ENCODE results near the gene ARAP2. TPM values are rescaled to one million over a fixed set of nuclear protein-coding genes. Genes with fewer than 3 reads are reported as not detected.
A peak's percentile ranks its signal among the peaks of the same experiment; 100 is the strongest.

ARAP2 gene
- total and polyA plus RNA-seq, 7 experiments from 2014 or later: 10.4 to 78.5 (median 43.5) TPM

GRCh38 chr4:36236159-36236558, 8.2 kb downstream of the ARAP2 start:
- H3K4me3 Mint-ChIP-seq: no peak overlapping the region
- ATAC-seq: no peak
- Histone ChIP-seq H3K4me3 (ENCODE audit: low read length) (no peak overlapping the region), H3K36me3 (ENCODE audit: control insufficient read depth in 2 of 3, insufficient read depth in 3 of 3, low read length in 3 of 3) (no peaks in the 10 kb centered on the region), H3K4me1 (ENCODE audit: control insufficient read depth in 2 of 2, insufficient read depth in 2 of 2, low read length in 2 of 2) (peaks cover 2 to 42% of the 10 kb centered on the region in 2 donors), H3K9me3 (ENCODE audit: control insufficient read depth in 2 of 3, low read length in 3 of 3) (no peaks in the 10 kb centered on the region), H3K27ac (ENCODE audit: low read depth, low read length) (no peak overlapping the region), H3K27me3 (ENCODE audit: control insufficient read depth in 2 of 2, insufficient read depth in 2 of 2, low read length in 2 of 2) (no peaks in the 10 kb centered on the region)
- intact Hi-C loops (cut with micrococcal nuclease): no loop called here
- ChIA-PET CTCF (no interaction called here), POLR2A (interaction anchor here (0.7 to 0.8 kb wide), 2 partner anchors 13 to 17 kb away, joined by 3 read pairs; no protein-coding TSS in a partner anchor)
- peaks cover 23 to 78% (median 58%) of the 10 kb centered on the region in 5 donors for H3K36me3 Mint-ChIP-seq
- peak overlapping the region in 3 of 9 donors; percentile 8 to 91 (median 25) for H3K27ac Mint-ChIP-seq
- H3K9me3 Mint-ChIP-seq: peaks cover 5 to 44% (median 14%) of the 10 kb centered on the region in 11 donors
- H3K4me1 Mint-ChIP-seq: peaks cover 40 to 84% (median 67%) of the 10 kb centered on the region in 7 donors
- H3K27me3 Mint-ChIP-seq: no peaks in the 10 kb centered on the region
- no peak for DNase-seq

DNA sequence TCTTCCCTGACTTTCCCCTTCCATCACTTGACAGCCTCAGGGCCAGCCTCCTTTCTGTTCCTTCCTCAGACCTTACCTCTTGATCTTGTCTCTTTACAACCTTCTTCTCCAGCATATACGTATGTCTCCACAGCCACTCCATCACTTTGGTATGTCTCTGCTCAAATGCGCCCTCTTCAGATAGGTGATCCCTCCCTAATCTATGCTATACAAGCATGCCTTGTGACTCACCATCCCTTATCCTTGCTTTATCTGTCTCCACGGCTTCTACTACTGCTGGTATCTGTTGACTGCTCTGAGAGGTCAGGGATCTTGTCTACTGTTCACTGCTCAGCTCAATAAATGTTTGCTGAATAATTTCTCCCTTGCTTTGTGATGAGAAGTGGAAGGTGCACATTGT, 9.0 kb downstream of the ARAP2 start:
- H3K4me1 ChIP-seq (ENCODE audit: control insufficient read depth in 2 of 2, insufficient read depth in 2 of 2, low read length in 2 of 2): peaks cover 0 to 33% of the 10 kb centered on the region in 2 donors
- no peaks in the 10 kb centered on the region for H3K36me3 ChIP-seq (ENCODE audit: control insufficient read depth in 2 of 3, insufficient read depth in 3 of 3, low read length in 3 of 3)
- Mint-ChIP-seq H3K27ac (peak overlapping the region in 1 of 9 donors; percentile 12), H3K4me1 (peaks cover 39 to 84% (median 67%) of the 10 kb centered on the region in 7 donors), H3K27me3 (no peaks in the 10 kb centered on the region), H3K36me3 (peaks cover 23 to 78% (median 58%) of the 10 kb centered on the region in 5 donors), H3K9me3 (peaks cover 5 to 44% (median 14%) of the 10 kb centered on the region in 11 donors), H3K4me3 (no peak overlapping the region)
- H3K27ac ChIP-seq (ENCODE audit: low read depth, low read length): no peak overlapping the region
- no peak for ATAC-seq
- ChIA-PET POLR2A (interaction anchor here (0.7 to 1.3 kb wide), 2 partner anchors 9 to 10 kb away, joined by 3 read pairs; partner anchors contain the start of gene ARAP2), CTCF (interaction anchor here (0.5 kb wide), 1 partner anchor 42 kb away, joined by 3 read pairs; no protein-coding TSS in a partner anchor)
- H3K27me3 ChIP-seq (ENCODE audit: control insufficient read depth in 2 of 2, insufficient read depth in 2 of 2, low read length in 2 of 2): no peaks in the 10 kb centered on the region
- H3K9me3 ChIP-seq (ENCODE audit: control insufficient read depth in 2 of 3, low read length in 3 of 3): no peaks in the 10 kb centered on the region
- intact Hi-C loops (cut with micrococcal nuclease): no loop called here
- DNase-seq: no peak
- no peak overlapping the region for H3K4me3 ChIP-seq (ENCODE audit: low read length)

DNA sequence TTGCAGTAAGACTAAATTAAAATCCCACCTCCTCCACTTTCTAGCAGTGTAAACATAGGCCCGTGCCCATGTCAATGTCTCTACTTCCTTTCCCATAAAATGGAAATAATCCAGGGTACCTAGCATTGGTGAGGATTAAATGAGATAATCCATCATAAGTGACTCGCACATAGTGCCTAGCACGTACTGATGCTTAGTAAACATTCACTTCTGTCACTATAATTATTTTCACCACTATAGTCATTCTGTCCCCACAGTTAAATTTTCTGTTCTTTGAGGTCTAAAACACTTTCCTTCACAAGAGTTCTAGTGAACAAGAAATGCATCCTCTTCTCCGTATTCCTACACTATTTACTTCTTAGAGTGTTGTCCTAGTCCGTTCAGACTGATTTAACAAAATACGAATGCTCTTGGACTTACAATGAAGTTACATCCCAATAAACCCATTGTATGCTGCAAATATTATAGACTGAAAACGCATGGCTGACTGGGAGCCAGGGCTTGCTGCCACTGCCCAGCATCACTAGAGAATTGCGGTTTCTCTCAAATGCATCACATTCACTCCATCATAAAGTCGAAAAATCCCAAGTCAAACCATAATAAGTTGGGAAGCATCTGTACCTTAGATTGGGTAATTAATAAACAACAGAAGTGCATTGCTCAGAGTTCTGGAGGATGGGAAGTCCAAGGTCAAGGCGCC, 10.6 kb downstream of the ARAP2 start:
- peaks cover under 1 to 38% of the 10 kb centered on the region in 2 donors for H3K4me1 ChIP-seq (ENCODE audit: control insufficient read depth in 2 of 2, insufficient read depth in 2 of 2, low read length in 2 of 2)
- ATAC-seq: no peak
- H3K4me1 Mint-ChIP-seq: peaks cover 35 to 86% (median 59%) of the 10 kb centered on the region in 7 donors
- DNase-seq: no peak
- H3K36me3 Mint-ChIP-seq: peaks cover 19 to 71% (median 51%) of the 10 kb centered on the region in 5 donors
- H3K27me3 ChIP-seq (ENCODE audit: control insufficient read depth in 2 of 2, insufficient read depth in 2 of 2, low read length in 2 of 2): no peaks in the 10 kb centered on the region
- H3K27ac ChIP-seq (ENCODE audit: low read depth, low read length): no peak overlapping the region
- H3K9me3 Mint-ChIP-seq: peaks cover 5 to 40% (median 14%) of the 10 kb centered on the region in 11 donors
- no peaks in the 10 kb centered on the region for H3K9me3 ChIP-seq (ENCODE audit: control insufficient read depth in 2 of 3, low read length in 3 of 3)
- H3K27me3 Mint-ChIP-seq: no peaks in the 10 kb centered on the region
- no peak overlapping the region for H3K4me3 Mint-ChIP-seq
- ChIA-PET POLR2A (interaction anchor here (0.6 to 1.5 kb wide), 3 partner anchors 9 to 19 kb away, joined by 3 to 5 read pairs (median 3); no protein-coding TSS in a partner anchor), CTCF (no interaction called here)
- peak overlapping the region in 3 of 9 donors; percentile 1 to 46 (median 40) for H3K27ac Mint-ChIP-seq
- H3K4me3 ChIP-seq (ENCODE audit: low read length): no peak overlapping the region
- H3K36me3 ChIP-seq (ENCODE audit: control insufficient read depth in 2 of 3, insufficient read depth in 3 of 3, low read length in 3 of 3): no peaks in the 10 kb centered on the region
- intact Hi-C loops (cut with micrococcal nuclease): no loop called here

- intact Hi-C loops (cut with micrococcal nuclease): loop anchor here in 1 of 2 donors (1.0 kb wide), 1 partner anchor 11 kb away; no protein-coding TSS in a partner anchor
- peaks cover 2 to 25% (median 7%) of the 10 kb centered on the region in 11 donors for H3K9me3 Mint-ChIP-seq
- POLR2A ChIA-PET: interaction anchor here (0.9 kb wide), 1 partner anchor 134 kb away, joined by 3 read pairs; no protein-coding TSS in a partner anchor
- H3K4me3 Mint-ChIP-seq: peak overlapping the region in 2 of 10 donors; percentile 15 to 21
- H3K27ac Mint-ChIP-seq: peak overlapping the region in 3 of 9 donors; percentile 9 to 30 (median 21)
- H3K4me1 ChIP-seq (ENCODE audit: control insufficient read depth in 2 of 2, insufficient read depth in 2 of 2, low read length in 2 of 2): peaks cover 15 to 36% of the 10 kb centered on the region in 2 donors
- peaks cover 10 to 55% (median 21%) of the 10 kb centered on the region in 5 donors for H3K36me3 Mint-ChIP-seq
- CTCF ChIA-PET: no interaction called here
- H3K9me3 ChIP-seq (ENCODE audit: control insufficient read depth in 2 of 3, low read length in 3 of 3): no peaks in the 10 kb centered on the region
- H3K27ac ChIP-seq (ENCODE audit: low read depth, low read length): no peak overlapping the region
- no peaks in the 10 kb centered on the region for H3K36me3 ChIP-seq (ENCODE audit: control insufficient read depth in 2 of 3, insufficient read depth in 3 of 3, low read length in 3 of 3)
- no peaks in the 10 kb centered on the region for H3K27me3 Mint-ChIP-seq
- peaks cover 37 to 94% (median 81%) of the 10 kb centered on the region in 7 donors for H3K4me1 Mint-ChIP-seq
- no peak for ATAC-seq
- H3K4me3 ChIP-seq (ENCODE audit: low read length): no peak overlapping the region
- DNase-seq: no peak
- no peaks in the 10 kb centered on the region for H3K27me3 ChIP-seq (ENCODE audit: control insufficient read depth in 2 of 2, insufficient read depth in 2 of 2, low read length in 2 of 2)
Observed at GRCh38 chr4:36230534-36230933, 13.8 kb downstream of the ARAP2 start.

- H3K27ac ChIP-seq (ENCODE audit: low read depth, low read length): no peak overlapping the region
- peaks cover 22 to 36% of the 10 kb centered on the region in 2 donors for H3K4me1 ChIP-seq (ENCODE audit: control insufficient read depth in 2 of 2, insufficient read depth in 2 of 2, low read length in 2 of 2)
- ChIA-PET POLR2A (interaction anchor here (1.2 kb wide), 1 partner anchor 16 kb away, joined by 3 read pairs; the partner anchor contains the start of gene ARAP2), CTCF (interaction anchor here (0.7 kb wide), 1 partner anchor 15 kb away, joined by 3 read pairs; no protein-coding TSS in a partner anchor)
- H3K27me3 ChIP-seq (ENCODE audit: control insufficient read depth in 2 of 2, insufficient read depth in 2 of 2, low read length in 2 of 2): no peaks in the 10 kb centered on the region
- peaks cover 29 to 95% (median 76%) of the 10 kb centered on the region in 7 donors for H3K4me1 Mint-ChIP-seq
- H3K4me3 Mint-ChIP-seq: peak overlapping the region in 5 of 10 donors; percentile 4 to 28 (median 14)
- DNase-seq (no peak), ATAC-seq (no peak)
- peak overlapping the region in 4 of 9 donors; percentile 1 to 16 (median 12) for H3K27ac Mint-ChIP-seq
- no peaks in the 10 kb centered on the region for H3K36me3 ChIP-seq (ENCODE audit: control insufficient read depth in 2 of 3, insufficient read depth in 3 of 3, low read length in 3 of 3)
- no peaks in the 10 kb centered on the region for H3K27me3 Mint-ChIP-seq
- intact Hi-C loops (cut with micrococcal nuclease): no loop called here
- peaks cover 0 to 6% (median 0%) of the 10 kb centered on the region in 11 donors for H3K9me3 Mint-ChIP-seq
- H3K36me3 Mint-ChIP-seq: peaks cover 0 to 40% (median 0%) of the 10 kb centered on the region in 5 donors
- no peaks in the 10 kb centered on the region for H3K9me3 ChIP-seq (ENCODE audit: control insufficient read depth in 2 of 3, low read length in 3 of 3)
- H3K4me3 ChIP-seq (ENCODE audit: low read length): no peak overlapping the region
Observed at GRCh38 chr4:36227913-36228312, 16.4 kb downstream of the ARAP2 start.

DNA sequence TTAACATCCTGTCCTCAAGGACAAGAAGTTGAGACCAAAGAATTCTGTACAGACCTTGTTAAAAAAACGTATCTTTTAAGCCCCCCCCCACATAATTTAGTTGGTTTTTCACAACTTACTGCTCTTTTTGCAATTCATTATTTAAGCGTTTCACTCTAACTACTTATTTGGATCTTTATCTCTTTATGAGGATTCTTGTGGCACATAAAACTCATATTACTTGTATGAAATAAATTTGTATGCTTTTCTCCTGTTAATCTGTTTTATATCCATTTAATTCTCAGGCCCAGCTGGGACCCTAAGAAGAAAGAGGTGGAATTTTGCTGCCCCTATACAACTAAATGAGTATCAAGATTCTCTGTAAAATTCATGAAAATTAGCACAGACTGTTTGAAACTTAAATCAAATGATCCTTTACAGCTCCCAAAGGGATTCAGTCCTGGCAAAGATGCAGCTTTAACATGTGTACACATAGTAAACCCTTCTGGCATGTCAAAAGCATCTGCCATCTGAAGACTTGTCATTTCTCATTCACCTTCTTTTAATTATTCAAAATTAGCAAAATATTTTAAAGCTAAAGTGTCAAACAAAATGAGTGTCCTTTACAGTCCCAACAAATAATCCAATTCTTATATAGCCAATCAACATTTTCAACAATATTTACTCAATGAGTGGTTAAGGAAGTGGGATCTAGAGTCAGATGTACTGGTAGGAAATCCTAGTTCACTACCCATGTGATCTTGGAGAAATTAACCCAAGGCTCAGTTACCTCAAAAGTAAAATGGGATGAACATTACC, 17.7 kb downstream of the ARAP2 start:
- Mint-ChIP-seq H3K9me3 (no peaks in the 10 kb centered on the region), H3K4me3 (peak overlapping the region in 4 of 10 donors; percentile 35 to 52 (median 42)), H3K36me3 (peaks cover 0 to 32% (median 0%) of the 10 kb centered on the region in 5 donors), H3K4me1 (peaks cover 30 to 95% (median 79%) of the 10 kb centered on the region in 7 donors), H3K27ac (peak overlapping the region in 2 of 9 donors; percentile 5 to 30), H3K27me3 (no peaks in the 10 kb centered on the region)
- CTCF ChIA-PET: no interaction called here
- no peaks in the 10 kb centered on the region for H3K36me3 ChIP-seq (ENCODE audit: control insufficient read depth in 2 of 3, insufficient read depth in 3 of 3, low read length in 3 of 3)
- no peak overlapping the region for H3K4me3 ChIP-seq (ENCODE audit: low read length)
- no peak for ATAC-seq
- intact Hi-C loops (cut with micrococcal nuclease): no loop called here
- H3K27me3 ChIP-seq (ENCODE audit: control insufficient read depth in 2 of 2, insufficient read depth in 2 of 2, low read length in 2 of 2): no peaks in the 10 kb centered on the region
- H3K4me1 ChIP-seq (ENCODE audit: control insufficient read depth in 2 of 2, insufficient read depth in 2 of 2, low read length in 2 of 2): peaks cover 29 to 37% of the 10 kb centered on the region in 2 donors
- DNase-seq: no peak
- no peak overlapping the region for H3K27ac ChIP-seq (ENCODE audit: low read depth, low read length)
- POLR2A ChIA-PET: no interaction called here
- no peaks in the 10 kb centered on the region for H3K9me3 ChIP-seq (ENCODE audit: control insufficient read depth in 2 of 3, low read length in 3 of 3)
